Measurements from ENCODE around the gene MAGI1.

Gene MAGI1

GRCh38 chr3:65935724-65936123, 103.0 kb downstream of the MAGI1 start:
- H3K4me1 ChIP-seq (ENCODE audit: control insufficient read depth in 1 of 2, insufficient read depth in 1 of 2, low read depth in 1 of 2, low read length in 1 of 2), result peaks cover 15 to 16% of the 10 kb centered on the region in 2 experiments
- H3K36me3 ChIP-seq, result no peaks in the 10 kb centered on the region
- no peaks in the 10 kb centered on the region for H3K9me3 ChIP-seq
- TF ChIP-seq CTCF (IDR thresholded peaks at IDR 0.05), result no peak
- H3K27me3 ChIP-seq, result no peaks in the 10 kb centered on the region
- no peak overlapping the region for H3K4me3 ChIP-seq (ENCODE audit: low read depth in 1 of 2, low read length in 1 of 2)
- no peak overlapping the region for H3K27ac ChIP-seq

GRCh38 chr3:65930648-65931047, 108.1 kb downstream of the MAGI1 start:
- peaks cover 5 to 10% of the 10 kb centered on the region in 2 experiments for H3K4me1 ChIP-seq (ENCODE audit: control insufficient read depth in 1 of 2, insufficient read depth in 1 of 2, low read depth in 1 of 2, low read length in 1 of 2)
- H3K4me3 ChIP-seq (ENCODE audit: low read depth in 1 of 2, low read length in 1 of 2), result no peak overlapping the region
- no peak for TF ChIP-seq CTCF (IDR thresholded peaks at IDR 0.05)
- no peaks in the 10 kb centered on the region for H3K9me3 ChIP-seq
- no peaks in the 10 kb centered on the region for H3K36me3 ChIP-seq
- no peak overlapping the region for H3K27ac ChIP-seq
- no peaks in the 10 kb centered on the region for H3K27me3 ChIP-seq

- peaks cover 0 to 8% of the 10 kb centered on the region in 2 experiments for H3K4me1 ChIP-seq (ENCODE audit: control insufficient read depth in 1 of 2, insufficient read depth in 1 of 2, low read depth in 1 of 2, low read length in 1 of 2)
- no peaks in the 10 kb centered on the region for H3K36me3 ChIP-seq
- H3K4me3 ChIP-seq (ENCODE audit: low read depth in 1 of 2, low read length in 1 of 2), result no peak overlapping the region
- no peak overlapping the region for H3K27ac ChIP-seq
- H3K9me3 ChIP-seq, result no peaks in the 10 kb centered on the region
- no peaks in the 10 kb centered on the region for H3K27me3 ChIP-seq
- no peak for TF ChIP-seq CTCF (IDR thresholded peaks at IDR 0.05)
These were observed 110.6 kb downstream of the MAGI1 start for GRCh38 chr3:65928110-65928509.

GRCh38 chr3:65927576-65927975, 111.1 kb downstream of the MAGI1 start:
- Histone ChIP-seq H3K4me1 (ENCODE audit: control insufficient read depth in 1 of 2, insufficient read depth in 1 of 2, low read depth in 1 of 2, low read length in 1 of 2) (peaks cover 0 to 8% of the 10 kb centered on the region in 2 experiments), H3K36me3 (no peaks in the 10 kb centered on the region), H3K27me3 (no peaks in the 10 kb centered on the region), H3K4me3 (ENCODE audit: low read depth in 1 of 2, low read length in 1 of 2) (no peak overlapping the region), H3K27ac (no peak overlapping the region), H3K9me3 (no peaks in the 10 kb centered on the region)
- no peak for TF ChIP-seq CTCF (IDR thresholded peaks at IDR 0.05)

GRCh38 chr3:65925254-65925954, 113.3 kb downstream of the MAGI1 start:
- peaks cover 0 to 8% of the 10 kb centered on the region in 2 experiments for H3K4me1 ChIP-seq (ENCODE audit: control insufficient read depth in 1 of 2, insufficient read depth in 1 of 2, low read depth in 1 of 2, low read length in 1 of 2)

More at GRCh38 chr3:65925254-65925954, 113.3 kb downstream of the MAGI1 start:
- Histone ChIP-seq H3K4me3 (ENCODE audit: low read depth in 1 of 2, low read length in 1 of 2) (no peak overlapping the region), H3K27ac (no peak overlapping the region), H3K27me3 (no peaks in the 10 kb centered on the region), H3K36me3 (no peaks in the 10 kb centered on the region), H3K9me3 (no peaks in the 10 kb centered on the region)
- TF ChIP-seq CTCF (IDR thresholded peaks at IDR 0.05), result no peak

Measured in neutrophil (primary cell).